Ectodermal cell (in vitro differentiated cells): ENCODE measurements around the gene GIPC2.

Experiments
- H3K27ac ChIP-seq: 2 replicates; pipeline ENCODE4 v1.7.0; 2013; ENCODE audit warnings: mild to moderate bottlenecking, low read depth, low read length; ENCODE audit not compliant: insufficient read depth, poor library complexity, severe bottlenecking
- H3K27me3 ChIP-seq: 2 replicates; pipeline ENCODE4 v1.7.0; 2013; ENCODE audit warnings: mild to moderate bottlenecking, low read length; ENCODE audit not compliant: insufficient read depth, control insufficient read depth, poor library complexity, severe bottlenecking
- H3K36me3 ChIP-seq: one replicate; pipeline ENCODE4 v1.7.0; 2013; ENCODE audit warnings: low read length; ENCODE audit not compliant: control insufficient read depth, insufficient read depth
- H3K4me1 ChIP-seq: one replicate; pipeline ENCODE4 v1.7.0; 2013; ENCODE audit warnings: low read length; ENCODE audit not compliant: control insufficient read depth, insufficient read depth
- H3K4me3 ChIP-seq: 2 replicates; pipeline ENCODE4 v1.7.0; 2013; ENCODE audit warnings: low read depth, low read length, control low read depth; ENCODE audit not compliant: insufficient read depth
- H3K9me3 ChIP-seq: 2 replicates; pipeline ENCODE4 v1.7.0; 2013; ENCODE audit warnings: mild to moderate bottlenecking, low read length, moderate library complexity; ENCODE audit not compliant: control insufficient read depth
- WGBS, 2 experiments: methylation state at CpG; one replicate each; pipeline ENCODE4 v1.1.7; 2013; ENCODE audit warnings: missing lambda C conversion rate in 2 of 2; 5-methylcytosine and 5-hydroxymethylcytosine counted together

The GIPC2 gene

GRCh38 chr1:78091215-78091813 lies 45.5 kb downstream of the GIPC2 start:
- Histone ChIP-seq H3K27me3 (no peaks in the 10 kb centered on the region), H3K36me3 (no peaks in the 10 kb centered on the region), H3K4me1 (no peaks in the 10 kb centered on the region), H3K4me3 (no peak overlapping the region), H3K27ac (no peak overlapping the region), H3K9me3 (no peaks in the 10 kb centered on the region)
- 90 to 91% methylated on average over 18 of the region's 18 CpGs for WGBS, 2 experiments

DNA sequence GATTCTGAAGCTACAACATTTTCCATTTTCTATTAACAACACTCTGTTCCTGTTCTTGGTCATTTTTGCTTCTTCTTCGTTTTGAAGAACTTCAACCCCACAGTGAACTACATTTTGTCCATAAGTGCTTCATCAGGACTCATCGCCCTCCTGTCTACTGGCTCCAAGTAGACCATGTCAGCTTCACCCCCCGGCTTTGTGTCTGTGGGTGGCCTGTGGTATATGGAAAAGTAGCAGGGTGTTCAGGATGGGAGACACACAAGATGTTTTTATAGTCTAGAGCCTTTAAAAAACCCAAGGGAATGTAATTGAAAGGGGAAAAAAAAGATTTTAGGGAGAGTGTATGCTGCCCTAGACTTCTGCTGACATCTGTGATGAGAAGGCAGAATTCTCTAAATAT lies 46.1 kb downstream of the GIPC2 start:
- no peaks in the 10 kb centered on the region for H3K4me1 ChIP-seq
- no peaks in the 10 kb centered on the region for H3K27me3 ChIP-seq
- WGBS, 2 experiments = 92 to 99% methylated on average over 3 of the region's 3 CpGs
- H3K27ac ChIP-seq = no peak overlapping the region
- no peak overlapping the region for H3K4me3 ChIP-seq
- H3K9me3 ChIP-seq = no peaks in the 10 kb centered on the region
- no peaks in the 10 kb centered on the region for H3K36me3 ChIP-seq

DNA sequence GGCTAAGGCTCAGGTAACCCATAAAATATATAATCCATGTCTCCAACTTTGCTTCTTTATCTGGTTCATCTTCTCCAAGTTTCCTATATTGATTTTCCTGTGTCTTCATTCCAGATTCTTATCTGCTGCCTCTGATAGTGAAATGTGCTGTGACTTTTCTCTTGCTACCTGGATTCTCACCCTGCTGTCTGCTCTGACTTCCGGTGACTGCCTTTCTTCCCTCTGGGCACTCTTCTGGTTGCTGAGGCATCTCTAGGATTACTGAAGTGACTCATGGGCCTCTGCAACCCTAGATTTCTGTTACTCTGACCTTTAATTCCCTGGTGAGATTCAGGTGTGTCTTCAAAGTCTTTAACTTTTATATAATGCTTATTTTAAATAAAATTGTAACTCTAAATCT lies 46.9 kb downstream of the GIPC2 start:
- WGBS, 2 experiments = 85 to 89% methylated on average over 1 of the region's 1 CpG
- no peaks in the 10 kb centered on the region for H3K36me3 ChIP-seq
- no peak overlapping the region for H3K4me3 ChIP-seq
- no peaks in the 10 kb centered on the region for H3K27me3 ChIP-seq
- no peak overlapping the region for H3K27ac ChIP-seq
- no peaks in the 10 kb centered on the region for H3K9me3 ChIP-seq
- H3K4me1 ChIP-seq = no peaks in the 10 kb centered on the region

- Histone ChIP-seq H3K27me3 (no peaks in the 10 kb centered on the region), H3K27ac (no peak overlapping the region), H3K36me3 (no peaks in the 10 kb centered on the region), H3K4me1 (no peaks in the 10 kb centered on the region), H3K4me3 (no peak overlapping the region), H3K9me3 (no peaks in the 10 kb centered on the region)
- WGBS, 2 experiments = 100% methylated on average over 1 of the region's 1 CpG
Observed at GRCh38 chr1:78093560-78093959, 47.8 kb downstream of the GIPC2 start.

DNA sequence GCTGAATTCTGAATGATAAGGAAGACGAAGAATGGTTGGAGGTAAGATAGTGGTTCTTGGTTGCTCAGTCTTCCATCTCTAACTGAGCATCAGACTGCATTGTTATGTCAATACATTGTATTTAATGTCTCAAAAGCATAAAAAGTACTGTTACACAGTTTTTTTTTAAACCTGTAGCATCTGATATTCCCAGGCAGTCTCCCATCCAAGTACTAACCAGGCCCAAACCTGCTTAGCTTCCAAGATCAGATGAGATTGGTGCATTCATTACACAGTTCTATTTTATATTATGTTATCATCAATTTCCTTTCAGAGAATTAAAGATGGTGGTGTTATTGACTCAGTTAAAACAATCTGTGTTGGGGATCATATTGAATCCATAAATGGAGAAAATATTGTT lies 48.9 kb downstream of the GIPC2 start:
- Histone ChIP-seq H3K9me3 (no peaks in the 10 kb centered on the region), H3K36me3 (no peaks in the 10 kb centered on the region), H3K27me3 (no peaks in the 10 kb centered on the region), H3K27ac (no peak overlapping the region), H3K4me3 (no peak overlapping the region), H3K4me1 (no peaks in the 10 kb centered on the region)
- 75 to 100% methylated on average over 1 of the region's 1 CpG for WGBS, 2 experiments

- Histone ChIP-seq H3K4me1 (no peaks in the 10 kb centered on the region), H3K9me3 (no peaks in the 10 kb centered on the region), H3K4me3 (no peak overlapping the region), H3K27me3 (no peaks in the 10 kb centered on the region), H3K27ac (no peak overlapping the region), H3K36me3 (no peaks in the 10 kb centered on the region)
- WGBS, 2 experiments = 90 to 93% methylated on average over 2 of the region's 2 CpGs
Observed at GRCh38 chr1:78095593-78095992, 49.8 kb downstream of the GIPC2 start.

GRCh38 chr1:78096017-78096416 lies 50.3 kb downstream of the GIPC2 start:
- Histone ChIP-seq H3K27ac (no peak overlapping the region), H3K27me3 (no peaks in the 10 kb centered on the region), H3K4me1 (no peaks in the 10 kb centered on the region), H3K36me3 (no peaks in the 10 kb centered on the region), H3K9me3 (no peaks in the 10 kb centered on the region), H3K4me3 (no peak overlapping the region)

DNA sequence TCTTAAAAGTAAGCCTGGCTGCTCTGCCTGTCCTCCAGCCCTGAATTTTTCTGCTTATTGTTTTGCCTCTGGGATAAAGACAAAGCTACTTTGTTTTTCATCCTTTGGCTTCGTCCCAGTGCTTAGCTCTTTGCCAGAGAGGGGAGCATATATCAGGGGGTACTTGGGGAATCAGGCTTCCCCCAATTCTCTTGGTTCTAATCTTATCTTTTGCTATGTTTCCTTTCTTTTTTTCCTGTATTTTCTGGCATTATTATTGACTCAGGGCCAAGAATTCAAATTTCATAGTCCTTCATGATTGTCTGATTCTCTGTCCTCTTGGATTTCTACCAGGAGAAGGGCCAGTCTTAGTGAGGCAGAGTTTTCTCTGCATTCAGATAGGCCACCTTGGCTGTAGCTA lies 51.2 kb downstream of the GIPC2 start:
- no peaks in the 10 kb centered on the region for H3K4me1 ChIP-seq
- 80 to 92% methylated on average over 1 of the region's 1 CpG for WGBS, 2 experiments
- H3K4me3 ChIP-seq = no peak overlapping the region
- no peaks in the 10 kb centered on the region for H3K27me3 ChIP-seq
- H3K36me3 ChIP-seq = no peaks in the 10 kb centered on the region
- H3K9me3 ChIP-seq = no peaks in the 10 kb centered on the region
- H3K27ac ChIP-seq = no peak overlapping the region

GRCh38 chr1:78101051-78101450 lies 55.3 kb downstream of the GIPC2 start:
- H3K4me3 ChIP-seq = no peak overlapping the region
- no peak overlapping the region for H3K27ac ChIP-seq
- 92 to 94% methylated on average over 2 of the region's 2 CpGs for WGBS, 2 experiments
- no peaks in the 10 kb centered on the region for H3K9me3 ChIP-seq
- no peaks in the 10 kb centered on the region for H3K27me3 ChIP-seq
- H3K4me1 ChIP-seq = no peaks in the 10 kb centered on the region
- no peaks in the 10 kb centered on the region for H3K36me3 ChIP-seq

DNA sequence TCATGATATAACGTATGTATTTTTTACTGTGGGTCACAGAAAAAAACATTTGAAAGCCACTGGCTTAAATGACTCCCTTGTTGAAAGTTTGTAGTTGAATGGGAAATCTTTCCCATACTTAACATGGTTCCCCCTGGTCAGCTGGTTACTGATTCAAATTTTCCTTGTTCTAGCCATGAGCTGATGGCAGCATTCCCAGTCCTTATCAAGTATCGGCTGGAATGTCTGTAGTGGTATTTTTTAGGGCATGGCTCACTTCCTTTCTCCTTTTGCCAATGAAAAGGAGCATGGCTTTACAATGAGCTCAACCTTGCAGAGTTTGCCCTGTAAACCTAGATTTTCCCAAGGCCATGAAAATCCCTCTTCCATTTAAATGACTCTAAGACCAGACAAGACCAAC lies 55.7 kb downstream of the GIPC2 start:
- Histone ChIP-seq H3K9me3 (no peaks in the 10 kb centered on the region), H3K4me1 (no peaks in the 10 kb centered on the region), H3K4me3 (no peak overlapping the region), H3K27me3 (no peaks in the 10 kb centered on the region), H3K27ac (no peak overlapping the region), H3K36me3 (no peaks in the 10 kb centered on the region)
- WGBS, 2 experiments = 87 to 93% methylated on average over 2 of the region's 2 CpGs

DNA sequence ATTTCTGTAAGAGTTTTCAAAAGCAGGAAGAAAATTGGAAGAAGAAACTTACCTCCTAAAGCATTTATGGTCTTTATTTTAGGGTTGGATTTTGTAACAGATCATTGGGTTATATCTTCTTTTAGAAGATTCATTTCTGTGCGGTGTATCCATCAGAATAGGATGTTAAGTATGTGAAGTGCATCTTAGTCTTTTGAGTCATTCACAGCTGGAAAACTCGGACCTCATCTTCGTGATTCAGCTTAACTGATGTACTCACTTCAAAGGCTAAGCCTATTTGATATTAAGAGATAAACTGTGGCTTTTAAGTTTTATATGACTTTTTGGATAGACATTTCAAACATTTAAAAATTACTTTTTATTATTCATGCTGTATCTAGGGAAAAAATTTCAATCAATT lies 56.3 kb downstream of the GIPC2 start:
- no peak overlapping the region for H3K4me3 ChIP-seq
- H3K27me3 ChIP-seq = no peaks in the 10 kb centered on the region
- H3K27ac ChIP-seq = no peak overlapping the region
- H3K4me1 ChIP-seq = no peaks in the 10 kb centered on the region
- H3K36me3 ChIP-seq = no peaks in the 10 kb centered on the region
- 88 to 94% methylated on average over 3 of the region's 3 CpGs for WGBS, 2 experiments
- H3K9me3 ChIP-seq = no peaks in the 10 kb centered on the region
